ENCODE measurements around the gene MDK. TPM values are rescaled to one million over a fixed set of nuclear protein-coding genes. Genes with fewer than 3 reads are reported as not detected.

MDK gene
- total RNA-seq, 1 experiment from 2014 or later = 0.49 TPM

DNA sequence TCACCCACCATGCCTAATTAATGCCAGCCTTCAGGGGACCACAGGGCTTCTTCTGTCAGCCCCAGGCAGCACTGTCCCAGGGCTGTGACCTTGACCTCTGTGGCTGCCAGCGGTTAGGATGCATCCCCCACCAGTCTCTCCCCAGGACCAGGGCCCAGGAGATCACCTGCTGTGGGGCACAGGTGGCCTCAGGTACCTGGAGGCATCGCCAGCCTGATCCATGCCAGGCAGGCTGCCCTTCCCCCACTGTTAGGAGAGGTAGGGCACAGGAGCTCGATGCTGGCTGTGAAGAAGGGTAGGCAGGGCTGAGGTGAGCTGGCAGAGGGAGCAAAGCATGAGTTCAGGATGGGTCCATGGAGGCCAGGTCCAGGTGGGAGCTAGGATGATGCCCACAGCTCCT lies 16.7 kb upstream of the MDK start:
- Mint-ChIP-seq H3K4me1 (ENCODE audit: insufficient read depth, unreplicated experiment) (peaks cover 10% of the 10 kb centered on the region), H3K36me3 (ENCODE audit: insufficient read depth, unreplicated experiment) (peaks cover 13% of the 10 kb centered on the region), H3K9me3 (ENCODE audit: unreplicated experiment) (no peaks in the 10 kb centered on the region), H3K4me3 (ENCODE audit: unreplicated experiment) (no peak overlapping the region), H3K27ac (ENCODE audit: low read depth, unreplicated experiment) (no peak overlapping the region), H3K27me3 (ENCODE audit: insufficient read depth, unreplicated experiment) (no peaks in the 10 kb centered on the region)
- no peak for DNase-seq (ENCODE audit: unreplicated experiment)
- TF ChIP-seq, protein P1, sequence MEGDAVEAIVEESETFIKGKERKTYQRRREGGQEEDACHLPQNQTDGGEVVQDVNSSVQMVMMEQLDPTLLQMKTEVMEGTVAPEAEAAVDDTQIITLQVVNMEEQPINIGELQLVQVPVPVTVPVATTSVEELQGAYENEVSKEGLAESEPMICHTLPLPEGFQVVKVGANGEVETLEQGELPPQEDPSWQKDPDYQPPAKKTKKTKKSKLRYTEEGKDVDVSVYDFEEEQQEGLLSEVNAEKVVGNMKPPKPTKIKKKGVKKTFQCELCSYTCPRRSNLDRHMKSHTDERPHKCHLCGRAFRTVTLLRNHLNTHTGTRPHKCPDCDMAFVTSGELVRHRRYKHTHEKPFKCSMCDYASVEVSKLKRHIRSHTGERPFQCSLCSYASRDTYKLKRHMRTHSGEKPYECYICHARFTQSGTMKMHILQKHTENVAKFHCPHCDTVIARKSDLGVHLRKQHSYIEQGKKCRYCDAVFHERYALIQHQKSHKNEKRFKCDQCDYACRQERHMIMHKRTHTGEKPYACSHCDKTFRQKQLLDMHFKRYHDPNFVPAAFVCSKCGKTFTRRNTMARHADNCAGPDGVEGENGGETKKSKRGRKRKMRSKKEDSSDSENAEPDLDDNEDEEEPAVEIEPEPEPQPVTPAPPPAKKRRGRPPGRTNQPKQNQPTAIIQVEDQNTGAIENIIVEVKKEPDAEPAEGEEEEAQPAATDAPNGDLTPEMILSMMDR (IDR thresholded peaks at IDR 0.05; ENCODE audit: unreplicated experiment) = no peak
- POLR2A ChIA-PET = interaction anchor here (0.6 to 1.7 kb wide), 3 partner anchors 13 to 703 kb away, joined by 3 to 4 read pairs (median 4); no protein-coding TSS in a partner anchor
- intact Hi-C loops (cut with micrococcal nuclease) = no loop called here
- CTCF ChIA-PET = interaction anchor here (0.6 to 2.3 kb wide), 5 partner anchors 12 to 126 kb away, joined by 3 to 8 read pairs (median 3); no protein-coding TSS in a partner anchor
- no TSS peak for BruUV-seq (replicated peaks)

DNA sequence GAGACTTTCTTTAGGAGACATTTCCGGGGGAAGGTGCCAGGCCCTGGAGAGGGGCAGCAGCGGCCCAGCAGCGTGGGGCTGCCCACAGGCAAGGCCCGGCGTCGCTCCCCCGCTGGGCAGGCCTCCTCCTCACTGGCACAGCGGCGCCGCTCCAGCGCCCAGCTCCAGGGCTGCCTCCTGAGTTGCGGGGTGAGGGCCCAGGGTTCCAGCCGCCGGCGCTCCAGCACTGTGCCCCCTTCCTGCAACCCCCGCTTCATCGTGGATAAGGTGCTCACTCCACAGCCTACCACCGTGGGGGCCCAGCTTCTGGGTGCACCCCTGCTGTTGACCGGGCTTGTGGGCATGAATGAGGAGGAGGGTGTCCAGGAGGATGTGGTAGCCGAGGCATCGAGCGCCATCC lies 15.2 kb upstream of the MDK start:
- Mint-ChIP-seq H3K27ac (ENCODE audit: low read depth, unreplicated experiment) (no peak overlapping the region), H3K4me1 (ENCODE audit: insufficient read depth, unreplicated experiment) (peaks cover 10% of the 10 kb centered on the region), H3K27me3 (ENCODE audit: insufficient read depth, unreplicated experiment) (no peaks in the 10 kb centered on the region), H3K9me3 (ENCODE audit: unreplicated experiment) (no peaks in the 10 kb centered on the region), H3K36me3 (ENCODE audit: insufficient read depth, unreplicated experiment) (peaks cover 13% of the 10 kb centered on the region), H3K4me3 (ENCODE audit: unreplicated experiment) (no peak overlapping the region)
- no peak for DNase-seq (ENCODE audit: unreplicated experiment)
- intact Hi-C loops (cut with micrococcal nuclease) = no loop called here
- CTCF ChIA-PET = interaction anchor here (0.6 to 2.3 kb wide), 7 partner anchors 9 to 1233 kb away, joined by 3 to 8 read pairs (median 3); no protein-coding TSS in a partner anchor
- TF ChIP-seq, protein P1 (IDR thresholded peaks at IDR 0.05; ENCODE audit: unreplicated experiment) = no peak
- POLR2A ChIA-PET = interaction anchor here (1.3 kb wide), 1 partner anchor 10 kb away, joined by 3 read pairs; no protein-coding TSS in a partner anchor
- BruUV-seq (replicated peaks) = no TSS peak

DNA sequence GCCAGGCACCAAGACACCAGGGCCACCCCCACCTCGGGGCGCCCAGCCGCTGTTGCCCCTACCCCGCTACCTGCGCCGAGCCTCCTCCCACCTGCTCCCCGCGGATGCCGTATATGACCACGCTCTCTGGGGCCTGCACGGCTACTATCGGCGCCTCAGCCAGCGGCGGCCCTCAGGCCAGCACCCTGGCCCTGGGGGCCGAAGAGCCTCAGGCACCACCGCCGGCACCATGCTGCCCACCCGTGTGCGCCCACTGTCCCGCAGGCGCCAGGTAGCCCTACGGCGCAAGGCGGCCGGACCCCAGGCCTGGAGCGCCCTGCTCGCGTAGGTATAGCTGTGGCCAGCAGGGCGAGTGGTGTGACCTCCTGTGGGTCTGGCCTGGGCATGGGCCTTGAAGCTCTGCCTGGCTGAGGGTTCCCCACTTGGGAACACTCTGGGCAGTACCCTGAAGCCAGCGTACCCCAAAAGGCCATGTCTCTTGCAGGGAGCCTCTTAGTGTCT lies 14.8 kb upstream of the MDK start:
- H3K4me3 Mint-ChIP-seq (ENCODE audit: unreplicated experiment) = no peak overlapping the region
- TF ChIP-seq, protein P1 (IDR thresholded peaks at IDR 0.05; ENCODE audit: unreplicated experiment) = no peak
- no peak for DNase-seq (ENCODE audit: unreplicated experiment)
- no peaks in the 10 kb centered on the region for H3K9me3 Mint-ChIP-seq (ENCODE audit: unreplicated experiment)
- CTCF ChIA-PET = interaction anchor here (0.6 to 2.3 kb wide), 7 partner anchors 9 to 1232 kb away, joined by 3 to 7 read pairs (median 4); no protein-coding TSS in a partner anchor
- POLR2A ChIA-PET = interaction anchor here (1.3 kb wide), 1 partner anchor 10 kb away, joined by 3 read pairs; no protein-coding TSS in a partner anchor
- intact Hi-C loops (cut with micrococcal nuclease) = no loop called here
- H3K27me3 Mint-ChIP-seq (ENCODE audit: insufficient read depth, unreplicated experiment) = no peaks in the 10 kb centered on the region
- H3K4me1 Mint-ChIP-seq (ENCODE audit: insufficient read depth, unreplicated experiment) = peaks cover 10% of the 10 kb centered on the region
- BruUV-seq (replicated peaks) = no TSS peak
- H3K27ac Mint-ChIP-seq (ENCODE audit: low read depth, unreplicated experiment) = no peak overlapping the region
- peaks cover 13% of the 10 kb centered on the region for H3K36me3 Mint-ChIP-seq (ENCODE audit: insufficient read depth, unreplicated experiment)

DNA sequence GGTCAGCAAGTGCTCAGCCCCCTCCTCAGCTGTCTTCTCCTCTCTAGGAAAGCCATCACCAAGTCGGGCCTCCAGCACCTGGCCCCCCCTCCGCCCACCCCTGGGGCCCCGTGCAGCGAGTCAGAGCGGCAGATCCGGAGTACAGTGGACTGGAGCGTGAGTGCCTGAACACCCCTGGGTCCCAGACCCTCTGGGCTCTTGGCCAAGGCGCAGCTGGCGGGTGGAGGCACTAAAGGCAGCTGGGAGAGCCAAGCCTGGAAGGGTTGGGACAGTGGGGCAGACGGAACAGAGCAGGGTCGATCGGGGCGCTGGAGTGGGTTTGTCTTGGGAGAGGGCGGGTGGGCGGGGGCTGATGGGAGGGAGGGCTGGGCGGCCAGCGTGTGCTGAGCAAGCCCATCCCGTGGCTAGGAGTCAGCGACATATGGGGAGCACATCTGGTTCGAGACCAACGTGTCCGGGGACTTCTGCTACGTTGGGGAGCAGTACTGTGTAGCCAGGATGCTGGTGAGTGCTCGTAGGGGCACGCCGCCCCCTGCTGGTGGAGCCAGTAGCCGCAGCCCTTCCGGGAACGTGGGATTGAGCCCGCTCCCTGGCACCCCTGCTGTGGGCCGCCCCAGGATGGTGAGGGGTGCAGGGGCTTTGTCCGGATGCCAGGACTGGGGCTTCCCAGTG lies 14.1 kb upstream of the MDK start:
- H3K4me1 Mint-ChIP-seq (ENCODE audit: insufficient read depth, unreplicated experiment) = peaks cover 9% of the 10 kb centered on the region
- H3K9me3 Mint-ChIP-seq (ENCODE audit: unreplicated experiment) = no peaks in the 10 kb centered on the region
- CTCF ChIA-PET = interaction anchor here (0.7 to 2.3 kb wide), 15 partner anchors 8 to 348 kb away, joined by 3 to 18 read pairs (median 4); no protein-coding TSS in a partner anchor
- H3K27ac Mint-ChIP-seq (ENCODE audit: low read depth, unreplicated experiment) = no peak overlapping the region
- H3K4me3 Mint-ChIP-seq (ENCODE audit: unreplicated experiment) = no peak overlapping the region
- intact Hi-C loops (cut with micrococcal nuclease) = no loop called here
- no TSS peak for BruUV-seq (replicated peaks)
- POLR2A ChIA-PET = interaction anchor here (1.6 kb wide), 1 partner anchor 10 kb away, joined by 5 read pairs; no protein-coding TSS in a partner anchor
- DNase-seq (ENCODE audit: unreplicated experiment) = peak; percentile 58
- H3K27me3 Mint-ChIP-seq (ENCODE audit: insufficient read depth, unreplicated experiment) = no peaks in the 10 kb centered on the region
- TF ChIP-seq, protein P1 (IDR thresholded peaks at IDR 0.05; ENCODE audit: unreplicated experiment) = peak; percentile 76
- H3K36me3 Mint-ChIP-seq (ENCODE audit: insufficient read depth, unreplicated experiment) = peaks cover 13% of the 10 kb centered on the region
